Stimulated activated CD4-positive, alpha-beta T cell treated with anti-CD3 and anti-CD28 coated beads, Interleukin-1b, Interleukin-23, amount 100 ng/mL, for 1 hour (primary cell): Measurements from ENCODE around the gene GCNT1.
"Not testable (repeated sequence)": the region's sequence is repeated elsewhere in the genome, so short reads cannot be mapped to it uniquely, and the experiment has no call there.

Experiments
- DNase-seq, 2 donors: peaks; one replicate each; pipeline ENCODE4 v3.0.0-alpha.2; 2020; ENCODE audit warnings: low read depth in 2 of 2

The GCNT1 gene

DNA sequence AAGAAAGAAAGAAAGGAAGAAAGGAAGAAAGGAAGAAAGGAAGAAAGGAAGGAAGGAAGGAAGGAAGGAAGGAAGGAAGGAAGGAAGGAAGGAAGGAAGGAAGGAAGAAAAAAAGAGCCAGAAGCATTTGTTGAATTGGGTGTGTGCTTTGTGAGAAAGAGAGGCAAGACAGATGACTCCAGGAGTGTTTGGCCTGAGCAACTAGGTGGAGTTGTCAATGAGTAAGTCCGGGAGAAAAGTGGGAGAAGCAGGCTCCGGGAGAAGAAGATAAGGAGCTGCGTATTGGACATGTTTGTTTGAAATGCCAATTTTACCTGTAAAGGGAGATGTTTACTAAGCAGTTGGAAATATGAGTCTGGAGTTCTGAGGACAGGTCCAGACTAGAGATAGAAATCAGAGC, 15.1 kb upstream of the GCNT1 start:
- DNase-seq = no peak

DNA sequence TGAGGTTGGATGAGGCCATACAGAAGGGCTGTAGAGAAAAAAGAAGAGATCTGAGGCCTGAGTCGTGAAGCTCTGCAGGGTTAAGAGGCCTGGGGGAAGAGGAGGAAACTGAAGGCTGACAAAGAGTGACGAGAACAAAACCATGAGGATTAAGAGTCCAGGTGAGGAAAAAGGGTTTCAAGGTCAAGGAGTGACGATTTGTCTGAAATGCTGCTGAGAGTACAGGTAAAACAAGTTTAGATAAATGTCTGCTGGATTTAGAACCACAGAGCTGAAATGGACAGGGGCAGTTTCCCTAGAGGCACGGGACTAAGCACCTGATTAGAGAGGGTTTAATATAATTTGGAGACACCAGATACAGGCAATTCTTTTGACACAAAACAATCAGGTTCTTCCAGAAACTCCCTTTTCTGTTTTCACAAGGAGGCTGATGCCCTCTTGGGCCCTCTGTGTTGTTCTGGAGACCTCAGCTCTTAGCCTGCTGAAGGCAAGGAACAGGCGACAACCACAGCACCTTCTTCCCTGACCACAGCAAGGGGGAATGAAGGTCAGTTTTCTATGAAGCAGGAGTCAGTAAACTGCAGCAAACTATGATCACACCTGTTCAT, 14.6 kb upstream of the GCNT1 start:
- no peak for DNase-seq

DNA sequence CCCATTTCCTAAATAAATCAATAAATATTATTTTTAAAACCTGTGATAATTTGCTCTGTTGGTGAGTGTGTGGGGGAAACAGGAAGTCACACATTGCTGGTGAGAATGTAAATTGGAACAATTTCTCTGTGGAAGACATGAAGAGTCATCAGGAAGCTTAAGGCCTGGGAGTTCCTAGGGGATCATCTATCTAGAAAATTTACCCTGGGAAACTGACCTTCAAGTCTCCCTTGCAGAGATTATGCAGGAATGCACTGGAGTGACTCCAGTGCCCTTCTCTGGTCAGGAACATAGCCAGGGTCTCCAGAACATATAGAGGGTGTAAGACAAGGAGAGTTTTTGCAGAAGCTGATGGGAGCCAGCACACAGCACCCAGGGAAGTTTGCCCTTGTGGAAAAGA, 13.0 kb upstream of the GCNT1 start:
- DNase-seq = no peak

DNA sequence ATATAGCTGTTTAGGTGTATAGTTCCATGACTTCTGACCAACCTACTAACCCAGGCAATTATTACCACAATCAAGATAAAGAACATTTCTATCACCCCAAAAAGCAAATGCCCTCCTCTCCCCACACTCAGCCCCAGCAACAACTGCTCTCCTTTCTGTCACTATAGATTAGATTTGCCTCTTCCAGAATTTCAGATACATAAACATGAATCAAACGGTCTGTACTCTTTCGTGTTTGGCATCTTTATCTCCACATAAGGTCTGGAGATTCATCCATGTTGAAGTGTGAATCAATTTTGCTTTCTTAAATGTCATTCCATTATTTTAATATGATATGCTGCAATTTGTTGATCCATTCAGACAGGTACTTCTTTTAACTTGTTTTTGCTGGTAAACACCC, 10.5 kb upstream of the GCNT1 start:
- no peak for DNase-seq

DNA sequence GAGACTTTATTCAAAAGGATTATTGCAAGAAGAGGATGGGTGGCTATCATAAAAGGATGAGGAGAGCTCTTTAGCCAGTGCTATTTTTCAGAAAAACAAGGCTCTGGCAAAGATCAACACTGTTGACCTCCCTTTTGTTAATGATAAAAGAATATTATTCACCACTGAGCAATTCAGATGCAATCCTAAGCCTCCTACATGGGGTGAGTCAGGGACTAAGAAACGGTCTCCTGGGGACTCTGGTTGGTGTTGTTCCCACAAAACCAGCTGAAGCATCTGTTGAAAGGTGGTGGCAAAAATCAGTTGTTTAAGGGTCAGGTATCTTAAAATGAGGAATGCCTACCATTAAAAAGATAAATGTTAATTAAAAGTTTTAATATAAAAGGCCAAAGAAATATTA, 7.7 kb upstream of the GCNT1 start:
- no peak for DNase-seq

DNA sequence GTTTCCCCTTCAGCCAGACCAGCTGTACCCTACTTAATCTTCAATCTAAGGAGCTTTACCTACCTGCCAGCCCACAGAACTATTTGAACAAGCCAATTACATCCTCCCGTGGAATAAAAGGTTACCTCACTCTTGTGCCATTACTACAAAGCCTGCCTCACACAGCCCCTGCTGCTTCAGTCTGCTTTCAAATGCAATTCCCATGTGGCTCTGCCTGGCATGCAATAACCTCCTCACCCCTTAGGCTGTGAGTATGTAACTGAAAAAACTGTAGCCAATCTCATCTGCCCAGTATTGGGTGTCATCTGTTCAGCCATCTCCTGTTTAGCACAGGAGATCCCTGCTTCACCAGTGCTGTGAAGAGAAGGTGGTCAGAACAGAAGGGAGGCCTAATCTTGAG, 6.1 kb upstream of the GCNT1 start:
- DNase-seq = no peak

DNA sequence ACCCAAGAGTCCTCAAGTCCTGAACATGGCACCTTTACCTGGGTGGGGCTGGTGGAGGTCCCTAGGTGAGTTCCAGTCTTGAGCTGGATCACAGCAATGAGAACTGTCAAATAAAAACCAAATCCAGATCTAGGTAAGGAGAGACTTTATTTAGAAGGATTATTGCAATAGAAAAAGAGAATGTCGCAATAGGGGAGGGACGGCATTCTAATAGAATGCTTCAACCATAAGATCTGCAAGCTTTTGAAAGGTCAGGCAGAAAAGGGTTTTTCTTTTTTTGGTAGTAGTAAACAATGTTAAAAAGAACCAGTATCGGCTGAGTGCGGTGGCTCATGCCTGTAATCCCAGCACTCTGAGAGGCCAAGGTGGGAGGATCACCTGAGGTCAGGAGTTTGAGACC, 5.2 kb upstream of the GCNT1 start:
- DNase-seq = no peak

DNA sequence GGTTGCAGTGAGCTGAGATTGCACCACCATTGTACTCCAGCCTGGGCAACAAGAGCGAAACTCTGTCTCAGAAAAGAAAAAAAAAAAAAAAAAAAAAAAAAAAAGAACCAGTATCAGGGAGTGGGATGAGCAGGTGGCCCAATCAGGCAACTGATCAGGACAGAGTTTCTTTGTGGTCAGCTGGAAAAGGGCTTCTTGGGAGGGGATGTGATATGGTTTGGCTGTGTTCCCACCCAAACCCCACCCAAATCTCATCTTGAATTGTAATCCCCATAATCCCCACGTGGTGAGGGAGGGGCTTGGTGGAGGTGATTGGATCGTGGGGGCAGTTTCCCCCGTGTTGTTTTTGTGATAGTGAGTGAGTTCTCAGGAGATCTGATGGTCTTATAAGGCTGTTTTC, 4.7 kb upstream of the GCNT1 start:
- DNase-seq = no peak

DNA sequence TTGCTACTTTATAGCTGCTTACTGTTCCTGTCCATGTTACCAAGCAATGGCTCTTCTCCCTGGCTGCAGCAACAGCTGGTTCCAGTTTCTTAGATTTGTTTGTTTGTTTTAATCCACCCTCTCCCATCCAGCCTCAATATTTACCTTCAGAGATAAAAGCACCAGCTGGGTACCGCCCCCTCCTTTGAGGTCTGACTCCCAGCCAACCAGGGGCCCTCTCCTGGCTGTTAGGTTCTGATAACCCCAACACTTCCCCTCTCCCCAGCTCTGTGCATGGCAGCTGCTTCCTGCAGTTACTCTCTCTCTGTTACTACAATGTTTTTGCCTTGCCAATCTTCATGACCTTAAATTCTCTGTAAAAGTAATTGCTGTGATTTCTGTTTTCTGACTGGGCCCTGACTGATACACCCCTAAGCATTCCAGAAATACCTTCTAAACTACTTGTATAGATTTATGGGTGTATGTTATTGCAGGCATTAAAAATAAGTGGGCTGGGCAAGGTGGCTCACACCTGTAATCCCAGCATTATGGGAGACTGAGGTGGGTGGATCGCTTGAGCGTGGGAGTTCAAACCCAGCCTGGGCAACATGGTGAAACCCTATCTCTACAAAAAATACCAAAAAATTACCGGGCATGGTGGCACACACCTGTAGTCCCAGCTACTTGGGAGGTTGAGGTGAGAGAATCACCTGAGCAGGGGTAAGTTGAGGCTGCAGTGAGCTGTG, 2.6 kb upstream of the GCNT1 start:
- DNase-seq = no peak

DNA sequence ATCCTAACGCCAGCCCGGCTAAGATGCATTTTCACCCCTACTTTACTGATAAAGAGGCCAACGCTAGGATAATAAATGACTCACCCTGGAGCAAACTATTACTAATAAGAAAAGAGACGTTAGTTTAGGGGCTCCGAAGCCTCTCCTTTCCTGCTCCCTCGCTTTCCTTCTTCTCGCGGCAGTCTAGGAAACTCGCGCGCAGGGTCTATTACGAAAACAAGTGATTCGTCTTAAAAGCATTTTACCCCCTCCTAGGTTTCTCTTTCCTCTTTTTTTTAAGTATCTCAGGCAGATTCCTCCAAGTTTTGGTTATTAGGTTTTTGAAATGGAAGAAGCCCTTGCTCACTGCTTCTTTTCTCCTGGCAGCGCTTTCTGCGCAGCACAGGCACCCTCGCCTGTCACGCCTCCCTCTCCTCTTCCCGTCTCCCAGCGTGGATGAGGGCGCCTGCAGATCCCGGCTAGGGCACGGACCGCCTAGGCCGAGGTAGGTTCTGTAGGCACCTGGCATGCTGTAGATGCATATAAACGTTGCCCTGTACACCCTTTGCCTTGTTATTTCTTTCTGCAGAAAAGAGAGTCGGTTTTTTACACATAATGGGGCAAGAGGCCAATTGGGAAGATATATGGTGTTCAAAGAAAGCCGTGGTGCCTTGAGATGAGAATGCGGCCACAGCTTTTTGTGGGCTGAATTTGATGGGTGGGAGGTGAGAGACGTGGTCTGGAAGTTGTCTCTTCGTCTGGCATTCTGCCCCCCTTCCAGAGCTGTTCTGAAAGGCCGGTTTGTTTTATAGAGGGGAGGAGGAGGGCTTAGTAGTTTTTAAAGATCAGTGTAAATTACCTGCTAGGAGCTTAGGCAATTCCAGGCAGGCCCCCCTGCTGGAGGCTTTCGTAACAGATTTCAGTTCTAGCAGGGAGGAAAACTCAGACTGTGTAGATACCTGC, 983 bp downstream of the GCNT1 start:
- DNase-seq = no peak

DNA sequence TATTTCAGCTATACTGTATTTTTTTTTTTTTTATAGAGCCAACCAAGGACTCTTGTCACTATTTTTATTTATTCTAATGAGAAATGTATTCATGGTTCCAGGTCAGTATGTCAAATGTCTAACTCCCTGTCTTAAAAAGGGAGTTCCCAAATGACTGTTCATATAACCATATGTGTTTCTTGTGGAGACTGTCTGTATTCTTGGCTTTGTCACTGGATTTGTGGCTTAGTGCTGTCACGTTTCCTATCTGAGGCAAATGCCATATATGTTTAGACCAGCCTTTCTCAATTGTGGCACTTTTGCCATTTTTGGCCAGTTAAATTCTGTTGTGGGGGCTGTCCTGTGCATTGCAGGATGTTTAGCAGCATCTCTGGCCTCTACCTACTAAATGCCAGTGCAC, 3.1 kb downstream of the GCNT1 start:
- no peak for DNase-seq

DNA sequence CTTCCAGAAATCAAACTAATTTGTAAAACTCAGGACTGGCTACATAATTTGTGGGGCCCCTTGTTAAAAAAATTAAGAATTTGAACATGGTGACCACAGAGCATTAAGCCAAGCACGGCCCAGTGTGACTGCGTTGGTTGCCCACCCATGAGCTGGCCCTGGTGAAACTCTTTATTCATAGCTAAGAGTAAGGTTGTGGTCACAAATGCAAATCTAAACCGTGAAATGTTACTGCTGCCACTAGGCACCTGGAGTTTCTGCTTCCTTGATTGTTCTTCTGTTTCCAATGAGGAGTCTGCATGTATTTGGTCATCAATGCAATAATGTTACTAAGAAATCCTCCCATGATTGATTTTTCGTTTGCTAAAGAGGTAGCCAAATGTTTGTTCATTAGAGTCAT, 4.2 kb downstream of the GCNT1 start:
- no peak for DNase-seq

DNA sequence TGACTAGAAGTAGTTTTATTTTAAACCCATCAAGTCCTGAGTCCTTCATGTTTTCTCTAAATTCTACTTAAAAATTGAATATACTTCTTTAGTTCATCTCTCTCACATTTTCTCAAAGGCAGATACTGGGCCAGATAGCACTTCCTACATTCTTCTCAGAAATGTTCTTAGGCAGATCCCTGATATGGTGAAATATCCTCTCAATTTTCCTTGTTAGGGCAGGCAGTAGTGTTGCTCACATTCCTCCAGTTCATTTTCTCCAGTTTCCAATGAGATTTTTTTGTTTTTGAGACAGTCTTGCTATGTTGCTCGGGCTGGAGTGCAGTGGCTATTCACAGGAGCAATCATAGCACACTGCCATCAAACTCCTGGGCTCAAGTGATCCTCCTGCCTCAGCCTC, 5.7 kb downstream of the GCNT1 start:
- no peak for DNase-seq

DNA sequence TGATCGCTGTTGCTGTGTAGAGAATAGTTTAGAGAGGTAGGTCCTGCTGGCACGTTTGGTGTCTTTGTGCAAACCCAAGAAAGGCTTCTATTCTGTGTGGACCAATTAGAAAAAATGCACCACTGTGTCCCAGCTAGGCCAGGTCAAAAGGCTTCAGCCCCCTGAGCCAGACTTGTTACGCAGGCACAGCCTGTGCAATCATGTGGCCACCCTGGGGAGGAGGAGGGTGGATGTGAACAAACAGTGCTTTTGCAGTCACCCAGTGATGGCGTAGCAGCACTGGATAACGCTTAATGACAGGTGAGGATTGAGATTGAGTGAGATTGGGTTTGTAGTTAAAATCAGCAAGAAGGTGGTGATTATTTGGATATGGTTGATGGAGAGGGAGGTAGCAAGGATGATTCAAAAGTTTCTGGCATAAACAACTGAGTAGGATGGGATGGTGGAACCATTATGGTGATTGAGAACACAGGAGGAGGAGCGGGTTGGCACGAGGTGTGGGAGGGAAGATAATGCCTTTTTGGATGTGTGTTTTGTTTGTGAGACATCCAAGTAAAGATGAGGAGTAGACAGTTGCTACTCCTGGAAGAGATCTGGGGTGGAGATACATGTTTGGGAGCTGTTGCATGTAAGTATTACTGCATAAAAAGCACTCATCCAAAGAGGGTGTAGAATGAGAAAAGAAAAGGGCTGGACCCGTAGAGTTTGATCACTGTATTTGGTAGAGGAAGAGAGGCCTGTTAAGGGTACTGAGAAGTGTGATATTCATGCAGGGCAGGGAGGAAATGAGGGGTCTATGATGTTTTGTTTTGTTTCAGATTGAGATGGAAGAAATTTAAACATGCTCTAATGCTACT, 6.7 kb downstream of the GCNT1 start:
- DNase-seq = no peak

DNA sequence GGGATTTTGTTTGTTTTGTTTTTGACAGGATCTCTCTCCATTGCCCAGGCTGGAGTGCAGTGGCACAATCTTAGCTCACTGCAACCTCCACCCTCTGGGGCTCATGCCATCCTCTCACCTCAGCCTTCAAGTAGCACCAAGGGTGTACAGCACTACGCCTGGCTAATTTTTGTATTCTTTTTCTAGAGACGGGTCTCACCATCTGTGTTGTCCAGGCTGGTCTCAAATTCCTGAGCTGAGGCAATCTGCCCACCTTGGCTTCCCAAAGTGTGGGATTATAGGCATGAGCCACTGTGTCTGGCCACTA, 7.3 kb downstream of the GCNT1 start:
- no peak for DNase-seq

DNA sequence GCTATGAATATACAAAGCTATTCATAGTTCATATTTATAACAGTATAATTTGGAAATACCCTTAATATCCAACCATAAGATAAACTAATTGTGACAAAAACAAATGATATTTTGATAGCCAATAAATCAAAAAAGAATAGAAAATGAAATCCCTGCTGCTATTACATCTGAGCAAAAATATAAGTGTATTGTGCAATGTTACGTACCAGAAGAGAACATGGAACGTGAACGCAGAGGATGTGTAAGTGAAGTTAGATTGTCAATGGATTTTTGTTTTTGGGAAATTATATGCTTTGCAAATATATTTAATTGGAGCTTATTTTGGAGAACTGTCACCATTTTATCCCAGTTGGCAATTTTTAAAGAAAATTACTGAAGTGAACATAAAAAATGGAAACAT, 15.4 kb downstream of the GCNT1 start:
- DNase-seq = no peak

DNA sequence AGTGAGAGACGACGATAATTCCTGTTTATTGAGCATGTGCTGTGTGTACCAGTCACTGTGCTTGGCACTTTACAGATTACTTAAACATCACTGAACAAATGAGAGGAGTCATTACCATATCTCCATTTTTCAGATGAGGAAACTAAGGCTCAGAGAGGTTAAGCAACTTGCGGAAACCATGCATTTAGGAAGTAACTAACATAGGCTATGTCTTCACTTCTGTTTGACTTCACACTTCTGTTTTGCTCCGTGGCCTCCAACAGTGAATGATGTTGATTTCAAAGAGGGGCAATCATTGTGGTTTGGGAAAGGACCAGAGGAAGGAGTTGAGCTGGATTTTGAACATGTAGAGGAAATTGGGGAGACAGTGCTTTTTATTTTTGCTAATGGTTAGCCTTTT, 16.7 kb downstream of the GCNT1 start:
- DNase-seq = no peak

DNA sequence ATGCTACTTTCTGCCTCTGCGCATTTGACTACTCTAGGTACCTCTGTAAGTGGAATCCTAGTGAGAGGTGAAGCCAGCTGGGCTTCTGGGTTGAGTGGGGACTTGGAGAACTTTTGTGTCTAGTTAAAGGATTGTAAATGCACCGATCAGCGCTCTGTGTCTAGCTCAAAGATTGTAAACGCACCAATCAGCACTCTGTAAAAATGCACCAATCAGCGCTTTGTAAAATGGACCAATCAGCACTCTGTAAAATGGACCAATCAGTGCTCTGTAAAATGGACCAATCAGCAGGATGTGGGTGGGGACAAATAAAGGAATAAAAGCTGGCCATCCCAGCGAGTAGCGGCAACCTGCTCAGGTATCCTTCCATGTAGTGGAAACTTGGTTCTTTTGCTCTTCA, 18.8 kb downstream of the GCNT1 start:
- not testable (repeated sequence) for DNase-seq

DNA sequence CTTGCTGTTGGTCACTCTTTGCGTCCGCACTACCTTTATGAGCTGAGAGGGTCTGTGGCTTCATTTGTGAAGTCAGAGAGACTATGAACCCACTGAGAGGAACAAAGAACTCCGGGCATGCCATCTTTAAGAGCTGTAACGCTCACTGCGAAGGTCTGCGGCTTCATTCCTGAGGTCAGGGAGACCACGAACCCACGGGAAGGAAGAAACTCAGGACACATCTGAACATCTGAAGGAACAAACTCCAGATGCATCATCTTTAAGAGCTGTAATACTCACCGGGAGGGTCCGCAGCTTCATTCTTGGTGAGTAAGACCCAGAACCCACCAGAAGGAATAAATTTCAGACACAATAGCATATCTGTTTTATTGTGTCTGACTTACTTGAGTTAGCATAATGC, 19.2 kb downstream of the GCNT1 start:
- no peak for DNase-seq

DNA sequence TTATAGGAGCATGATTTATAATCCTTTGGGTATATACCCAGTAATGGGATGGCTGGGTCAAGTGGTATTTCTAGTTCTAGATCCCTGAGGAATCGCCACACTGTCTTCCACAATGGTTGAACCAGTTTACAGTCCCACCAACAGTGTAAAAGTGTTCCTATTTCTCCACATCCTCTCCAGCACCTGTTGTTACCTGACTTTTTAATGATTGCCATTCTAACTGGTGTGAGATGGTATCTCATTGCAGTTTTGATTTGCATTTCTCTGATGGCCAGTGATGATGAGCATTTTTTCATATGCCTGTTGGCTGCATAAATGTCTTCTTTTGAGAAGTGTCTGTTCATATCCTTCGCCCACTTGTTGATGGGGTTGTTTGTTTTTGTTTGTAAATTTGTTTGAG, 20.4 kb downstream of the GCNT1 start:
- not testable (repeated sequence) for DNase-seq

DNA sequence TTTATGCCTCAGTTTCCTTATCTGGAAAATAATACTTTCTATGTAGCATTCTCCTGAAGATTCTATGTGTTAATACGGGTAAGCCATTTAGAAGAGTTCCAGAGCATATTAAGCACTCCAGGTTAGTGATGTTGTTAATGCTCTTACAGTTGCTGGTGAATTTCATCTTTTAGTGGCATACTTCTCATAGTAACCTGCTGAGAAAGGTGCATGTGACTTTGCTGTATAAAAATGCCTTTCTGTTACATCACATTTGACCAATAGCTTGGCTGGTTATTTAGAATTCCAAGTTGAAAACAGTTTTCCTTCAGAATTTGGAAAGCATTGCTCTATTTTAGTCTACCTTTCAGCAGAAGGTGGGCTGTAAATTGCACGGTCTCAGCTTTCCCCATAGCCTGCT, 27.2 kb downstream of the GCNT1 start:
- DNase-seq = no peak
